MM.1S (cell line): ENCODE measurements around the gene FAM50A.

Experiments
- CTCF ChIP-seq: fragments of 300-600 bp; sonication (generic); IDR thresholded peaks from 2 replicates; pipeline ENCODE4 v1.5.1; 2016; ENCODE audit warnings: antibody characterized with exemption, low read length, mixed read lengths
- EZH2 ChIP-seq: fragments of 300-600 bp; sonication (generic); optimal IDR thresholded peaks from 2 replicates; pipeline ENCODE3; 2017; ENCODE audit warnings: low read depth, mild to moderate bottlenecking, antibody characterized with exemption, low read length, mixed read lengths
- EZH2phosphoT487 ChIP-seq: fragments of 300-600 bp; sonication (generic); IDR thresholded peaks from 2 replicates; pipeline ENCODE4 v1.6.1; 2018; ENCODE audit warnings: antibody characterized with exemption, low read length

- no peak for TF ChIP-seq CTCF
- no peak for TF ChIP-seq EZH2phosphoT487
- no peak for TF ChIP-seq EZH2
Observed at GRCh38 chrX:154411981-154412340, 32.0 kb upstream of the FAM50A start.
